GM18517 (cell line): ENCODE results near the gene PPFIBP1.
"Not testable (repeated sequence)": the region's sequence is repeated elsewhere in the genome, so short reads cannot be mapped to it uniquely, and the experiment has no call there.

ENCODE experiments used
- ATAC-seq: cut with Tn5 transposase; IDR thresholded peaks from one replicate; pipeline ENCODE4 v1.9.1; 2021; ENCODE audit warnings: mild to moderate bottlenecking, moderate library complexity; ENCODE audit not compliant: unreplicated experiment

PPFIBP1 gene

GRCh38 chr12:27541031-27541719 is 17.2 kb downstream of the PPFIBP1 start:
- ATAC-seq = no peak

- no peak for ATAC-seq
Observed at GRCh38 chr12:27542628-27543027, 18.6 kb downstream of the PPFIBP1 start.

GRCh38 chr12:27544858-27545257 is 20.9 kb downstream of the PPFIBP1 start:
- not testable (repeated sequence) for ATAC-seq

GRCh38 chr12:27545665-27546064 is 21.7 kb downstream of the PPFIBP1 start:
- no peak for ATAC-seq

GRCh38 chr12:27547592-27547991 is 23.6 kb downstream of the PPFIBP1 start:
- ATAC-seq = no peak

DNA sequence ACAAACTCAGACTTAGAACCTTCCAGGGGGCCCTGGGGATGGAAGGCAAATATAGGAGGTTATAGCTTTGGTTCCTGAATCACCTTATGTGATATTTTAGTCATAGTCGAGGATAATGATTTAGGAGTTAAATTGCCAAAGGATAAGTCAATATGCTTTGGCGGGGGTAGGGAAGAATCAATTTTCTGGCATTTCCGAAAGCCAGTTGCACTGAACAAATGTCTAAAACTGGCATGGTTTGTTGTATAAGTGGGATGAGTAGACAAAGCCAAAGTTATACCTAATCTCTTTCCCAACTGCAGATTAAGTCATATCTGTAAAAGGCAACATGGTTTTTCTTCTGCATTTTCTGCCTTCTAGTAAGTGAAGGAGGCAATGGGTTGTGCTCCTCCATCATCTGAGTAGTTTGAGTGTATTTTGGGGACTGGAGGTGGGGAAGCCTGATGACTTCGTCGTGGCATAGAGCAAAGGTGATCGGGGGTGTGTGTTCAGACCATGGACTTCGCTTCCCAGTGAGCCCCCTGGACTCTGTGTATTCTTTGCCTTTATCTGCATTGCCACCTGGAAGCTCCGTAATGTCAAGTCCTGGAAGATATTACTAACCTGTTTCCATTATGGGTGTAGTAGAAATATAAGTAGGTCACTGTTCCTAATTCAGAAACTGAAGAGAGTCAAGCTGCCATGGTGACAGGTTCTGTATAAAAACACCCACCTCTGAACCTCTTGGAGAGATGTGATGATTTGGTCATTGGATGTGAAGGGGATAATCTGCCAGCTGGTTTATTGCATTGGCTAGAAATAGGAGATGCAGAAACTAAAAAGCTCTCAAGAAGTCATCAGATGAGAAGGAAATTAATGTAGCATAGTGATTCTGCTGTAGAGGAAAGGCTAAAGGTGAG is 24.5 kb downstream of the PPFIBP1 start:
- ATAC-seq = no peak

DNA sequence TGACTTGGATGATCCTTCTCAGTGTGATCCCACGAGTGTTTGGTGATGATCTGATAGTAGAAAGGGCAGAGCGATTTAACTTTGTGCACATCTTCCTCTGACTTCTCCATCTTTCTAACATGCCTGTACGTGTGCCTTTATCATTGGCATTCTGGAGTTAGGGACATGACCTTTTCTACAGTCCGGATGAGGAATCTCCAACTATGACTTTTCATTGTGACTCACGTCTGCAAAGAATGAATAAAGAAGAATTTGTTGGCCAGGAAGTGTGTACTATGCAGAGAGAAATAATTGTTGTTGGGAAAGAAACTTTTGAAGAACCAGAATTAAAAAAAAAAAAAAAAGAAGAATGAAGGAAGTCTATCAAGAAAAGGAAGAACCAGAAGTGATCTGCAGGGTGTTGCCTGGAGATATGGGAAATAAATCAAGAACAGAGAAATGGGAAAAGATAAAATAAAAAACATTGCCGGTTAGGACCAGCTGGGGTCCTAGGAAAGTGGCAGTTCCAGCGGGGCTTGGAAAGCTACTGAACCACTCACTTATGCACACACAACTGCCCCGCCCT is 25.3 kb downstream of the PPFIBP1 start:
- ATAC-seq = no peak

DNA sequence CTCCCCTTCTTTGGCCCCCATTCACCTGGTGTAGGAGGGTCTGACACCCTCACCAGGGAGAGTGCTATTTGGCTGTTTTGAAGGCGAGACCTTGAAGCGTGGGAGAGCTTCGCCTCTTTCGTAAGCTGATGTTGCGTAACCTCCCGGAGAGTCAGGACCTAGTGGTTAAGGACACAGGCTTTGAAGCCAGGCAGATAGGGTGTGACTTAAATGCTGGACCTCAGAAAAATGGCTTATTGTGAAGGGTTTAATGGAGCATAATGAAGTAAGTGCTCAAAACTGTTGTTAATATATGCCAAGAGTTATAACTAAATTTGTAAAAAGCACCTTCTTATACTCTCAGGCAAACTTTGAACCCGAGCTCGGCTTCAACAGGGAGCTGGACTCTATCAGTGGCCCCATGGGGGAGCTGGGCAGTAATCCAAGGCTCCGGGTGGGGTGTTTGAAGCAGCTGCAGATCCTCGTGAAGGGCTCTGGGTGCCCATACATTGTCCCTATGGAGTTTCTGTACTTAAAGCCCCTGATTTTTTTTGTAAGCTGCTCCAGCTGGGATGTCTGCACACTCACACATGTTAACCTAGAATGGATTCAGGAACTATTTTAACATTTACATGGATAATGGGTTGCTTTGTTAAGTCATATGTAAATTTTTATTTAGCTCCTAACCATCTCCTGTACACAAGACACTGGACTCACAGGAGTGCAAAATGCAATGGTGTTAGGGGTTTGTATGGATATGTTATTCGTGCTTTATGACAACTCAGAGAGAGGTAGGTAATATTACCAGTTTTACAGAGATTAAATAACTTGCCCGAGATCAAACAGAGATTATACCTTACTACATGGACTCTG is 26.0 kb downstream of the PPFIBP1 start:
- no peak for ATAC-seq

GRCh38 chr12:27550653-27550975 is 26.6 kb downstream of the PPFIBP1 start:
- ATAC-seq = no peak

- no peak for ATAC-seq
Observed at GRCh38 chr12:27551172-27551840, 27.3 kb downstream of the PPFIBP1 start.

DNA sequence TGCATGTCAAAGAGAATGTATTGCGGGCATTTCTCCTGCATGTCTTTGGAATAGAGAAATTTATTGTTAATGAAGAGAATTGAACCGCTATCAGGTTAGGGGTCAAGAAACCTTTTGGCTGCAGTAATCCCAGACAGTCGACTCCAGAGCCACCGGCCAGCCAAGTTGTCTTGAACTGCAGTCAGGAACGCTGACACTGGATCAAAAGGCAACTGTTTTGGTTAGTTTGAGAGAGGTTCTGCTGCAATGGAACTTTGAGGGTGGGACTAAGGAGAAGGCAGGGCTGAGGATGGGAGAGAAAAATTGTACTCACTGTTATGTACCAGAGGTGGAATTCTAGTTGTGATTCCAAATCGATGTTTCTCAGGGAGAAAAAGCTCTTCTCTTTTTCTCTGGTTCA is 28.2 kb downstream of the PPFIBP1 start:
- no peak for ATAC-seq

GRCh38 chr12:27552886-27553560 is 29.0 kb downstream of the PPFIBP1 start:
- no peak for ATAC-seq

DNA sequence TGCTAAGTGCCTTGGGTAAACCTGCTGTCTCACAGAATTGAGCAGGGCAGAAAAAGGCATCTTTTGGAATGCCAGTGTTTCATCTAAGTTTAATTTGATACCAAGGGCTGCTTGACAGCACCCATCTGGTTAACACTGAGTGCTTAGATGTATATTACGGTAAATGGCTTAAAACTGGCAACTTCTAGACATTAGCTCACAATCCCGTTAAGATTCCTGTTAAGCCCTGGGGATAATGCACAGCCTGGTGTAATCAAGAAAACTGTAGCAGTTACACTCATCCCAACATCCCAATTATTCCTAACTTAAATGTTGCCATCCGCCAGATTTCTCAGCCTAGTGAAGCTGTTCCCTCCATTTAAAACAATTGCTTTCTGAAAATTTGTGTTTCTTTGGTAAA is 29.9 kb downstream of the PPFIBP1 start:
- ATAC-seq = no peak

- ATAC-seq = no peak
Observed at GRCh38 chr12:27554421-27555186, 30.6 kb downstream of the PPFIBP1 start.

GRCh38 chr12:27555361-27555760 is 31.4 kb downstream of the PPFIBP1 start:
- ATAC-seq = no peak

DNA sequence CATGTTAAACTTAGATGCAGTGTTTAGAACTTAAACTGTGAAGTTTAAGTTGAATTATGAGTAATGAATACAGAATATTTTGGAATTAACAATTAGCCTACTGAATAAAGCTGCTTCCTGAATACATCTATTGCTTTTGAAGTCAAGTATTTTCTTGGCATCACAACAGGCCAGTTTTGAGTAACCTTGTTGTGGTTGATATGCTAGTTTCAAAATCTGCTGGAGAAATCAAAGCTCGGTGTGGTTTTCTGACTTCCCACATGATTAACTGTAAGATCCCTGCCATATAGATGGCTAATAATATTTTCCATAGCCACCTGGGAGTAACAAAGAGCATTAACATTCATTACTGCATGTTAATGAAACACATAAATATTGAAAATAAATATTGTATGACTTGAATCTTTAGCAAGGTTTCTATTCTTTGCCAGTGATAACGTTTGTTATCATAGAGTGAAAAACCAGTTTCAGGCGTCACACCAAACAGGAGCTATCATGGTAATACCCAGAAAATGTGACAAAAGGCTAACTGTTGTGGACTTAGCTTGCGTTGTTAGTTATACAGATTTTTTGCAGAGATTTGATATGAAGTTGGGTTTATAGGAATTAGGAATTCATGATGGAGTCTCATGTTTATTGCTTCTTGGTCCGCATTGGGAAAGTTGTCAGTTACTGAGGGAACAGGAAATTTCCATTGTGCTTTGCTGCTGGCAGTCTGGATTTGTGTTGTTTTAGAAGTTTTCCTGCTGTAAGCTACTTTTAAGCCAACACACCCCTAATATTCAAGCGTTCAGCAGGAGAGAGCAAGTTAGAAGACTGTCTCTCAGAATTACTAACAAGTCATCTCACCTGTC is 32.1 kb downstream of the PPFIBP1 start:
- ATAC-seq = no peak

GRCh38 chr12:27560126-27560525 is 36.1 kb downstream of the PPFIBP1 start:
- ATAC-seq = no peak
